NK-92 (cell line): ENCODE measurements around the gene ERMARD.

ENCODE experiments used
- DNase-seq: peaks from one replicate; lab custom pipeline; 2025; ENCODE audit not compliant: unreplicated experiment; lab: John Stamatoyannopoulos, UW

ERMARD gene

DNA sequence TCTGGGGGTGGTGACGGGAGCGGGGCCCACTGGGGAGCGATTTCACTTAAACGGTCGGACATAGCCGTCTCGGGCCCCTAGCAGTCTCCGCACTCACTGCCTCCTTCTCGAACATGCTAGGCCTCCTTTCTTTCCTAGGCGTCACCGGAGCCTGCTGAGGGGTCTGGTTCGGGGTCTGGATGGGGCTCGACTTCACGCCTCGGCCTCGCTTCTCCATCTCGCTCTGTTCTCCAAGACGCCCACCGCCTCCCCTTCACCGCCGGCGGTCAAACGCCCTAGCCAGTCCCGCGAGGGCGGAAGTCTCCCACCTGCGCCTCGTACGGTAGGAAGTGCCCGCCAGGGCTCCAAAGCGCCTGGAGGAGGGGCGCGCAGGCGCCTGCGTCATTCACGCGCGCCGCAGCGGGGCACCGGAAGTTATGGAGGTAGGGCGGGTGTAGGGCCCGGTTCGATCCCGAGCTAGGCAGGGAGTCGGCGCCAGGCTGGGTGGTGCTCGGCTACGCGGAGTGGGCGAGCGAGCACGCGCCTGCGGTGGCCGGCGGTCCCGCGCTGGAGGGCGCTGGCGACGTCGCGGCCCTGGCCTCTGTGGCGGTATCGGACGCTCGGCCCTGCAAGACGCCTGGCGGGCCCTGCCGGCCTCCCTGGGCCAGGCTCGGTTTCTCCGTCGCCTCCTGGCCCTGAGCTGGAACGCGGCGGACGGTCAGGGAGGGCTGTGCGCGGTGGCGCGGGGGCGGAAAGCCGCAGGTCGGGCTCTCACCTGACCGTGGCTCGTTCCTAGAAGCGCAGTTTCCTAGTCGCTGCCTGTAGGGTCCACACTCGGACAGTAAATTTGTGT, at the start of gene ERMARD, which contains the start of gene DYNLT2:
Gene ERMARD (plus strand): TSS at position 381 of the 832 bp plus-strand sequence. CDS start 36 bp downstream, at position 417.
Gene DYNLT2 (minus strand): TSS at position 331 of the 832 bp plus-strand sequence. CDS start 114 bp downstream, at position 217.
- peak; percentile 43 for DNase-seq

DNA sequence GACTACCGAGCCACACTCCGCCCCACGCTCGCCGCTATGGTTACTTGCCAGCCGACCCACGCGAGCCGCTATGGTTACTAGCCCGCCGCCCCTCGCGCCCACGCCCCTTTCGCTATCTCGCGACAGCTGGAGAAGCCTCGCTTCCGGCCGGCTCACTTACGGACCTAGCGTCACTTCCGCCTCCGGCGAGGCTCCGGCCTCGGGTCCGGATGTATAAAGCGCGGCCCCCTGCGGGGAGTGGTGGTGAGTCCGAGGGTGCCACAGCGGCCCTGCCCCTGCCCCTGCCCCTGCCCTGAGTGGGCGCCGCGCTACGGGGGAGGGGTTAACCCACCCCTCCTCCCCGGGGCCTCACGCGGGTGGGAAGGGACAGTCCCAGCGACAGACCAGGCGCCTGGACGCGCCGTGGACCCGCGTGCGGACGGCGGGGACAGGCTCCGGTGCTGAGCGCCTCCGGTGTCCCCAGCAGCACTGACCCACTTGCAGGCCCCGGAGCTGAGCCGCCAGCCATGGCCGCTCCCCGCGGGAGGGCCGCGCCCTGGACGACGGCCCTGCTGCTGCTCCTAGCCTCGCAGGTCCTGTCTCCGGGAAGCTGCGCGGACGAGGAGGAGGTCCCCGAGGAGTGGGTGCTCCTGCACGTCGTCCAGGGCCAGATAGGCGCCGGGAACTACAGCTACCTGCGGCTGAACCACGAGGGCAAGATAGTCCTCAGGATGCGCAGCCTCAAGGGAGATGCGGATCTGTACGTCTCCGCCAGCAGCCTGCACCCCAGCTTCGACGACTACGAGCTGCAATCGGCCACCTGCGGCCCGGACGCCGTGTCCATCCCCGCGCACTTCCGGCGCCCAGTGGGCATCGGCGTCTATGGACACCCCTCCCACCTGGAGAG, 49.2 kb upstream of the ERMARD start, which contains the start of the genes C6orf120 and WDR27:
Gene C6orf120 (plus strand): TSS at position 173 of the 886 bp plus-strand sequence. CDS start 334 bp downstream, at position 507.
Gene WDR27 (minus strand): TSS at position 76 of the 886 bp plus-strand sequence. CDS start 13,024 bp downstream, outside the sequence.
- DNase-seq: peak; percentile 71

DNA sequence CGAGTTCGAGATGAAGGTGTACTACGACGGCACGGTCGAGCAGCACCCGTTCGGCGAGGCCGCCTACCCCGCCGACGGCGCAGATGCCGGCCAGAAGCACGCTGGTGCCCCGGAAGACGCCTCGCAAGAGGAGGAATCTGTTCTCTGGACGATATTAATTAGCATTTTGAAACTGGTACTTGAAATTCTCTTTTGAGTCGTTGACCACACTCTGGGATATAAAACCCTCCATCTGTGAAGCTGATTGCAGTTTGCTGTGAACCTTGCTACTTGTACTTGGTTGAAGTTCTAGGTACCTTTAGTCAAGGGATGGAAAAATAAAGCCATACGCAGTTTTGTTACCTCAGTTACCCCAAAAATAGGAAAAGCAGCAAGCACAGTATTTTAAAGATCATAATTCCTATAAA, 48.6 kb upstream of the ERMARD start:
- no peak for DNase-seq

DNA sequence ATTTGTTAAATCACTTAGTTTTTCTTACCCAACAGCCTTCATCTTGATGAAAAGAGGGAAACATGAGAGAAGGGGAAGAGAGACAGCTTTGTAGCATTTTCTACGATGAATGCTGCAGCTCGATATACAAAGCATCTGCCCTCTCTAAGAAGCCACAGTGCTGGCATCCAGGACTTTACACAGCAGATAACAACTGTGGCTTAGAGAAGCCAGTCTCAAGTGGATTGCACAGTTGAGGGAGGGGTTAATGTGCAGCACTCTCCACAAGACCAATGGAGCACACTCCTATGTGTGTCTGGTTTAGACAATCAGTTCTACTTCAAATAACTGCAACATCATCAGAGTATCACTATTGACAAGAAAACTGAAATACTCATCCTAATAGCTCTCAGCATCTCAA, 43.6 kb upstream of the ERMARD start:
- DNase-seq: no peak

DNA sequence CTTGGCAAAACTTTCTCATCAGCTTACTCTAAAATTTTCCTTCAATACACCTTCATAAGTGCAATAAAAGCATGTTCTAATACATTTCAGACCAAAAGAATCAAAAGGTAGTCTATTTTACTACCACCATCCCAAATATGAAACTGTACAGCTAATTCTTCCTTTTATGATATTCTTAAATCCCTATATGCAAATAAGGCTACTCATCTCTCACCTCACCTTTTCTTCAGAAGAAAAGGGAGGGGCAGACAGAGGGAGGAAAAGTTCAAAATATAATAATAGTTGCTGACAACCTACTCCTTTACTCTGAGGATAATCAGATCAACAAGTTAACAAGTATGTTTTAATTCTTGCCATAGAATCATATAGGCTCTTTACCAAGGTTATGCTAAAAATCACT, 42.1 kb upstream of the ERMARD start:
- no peak for DNase-seq

DNA sequence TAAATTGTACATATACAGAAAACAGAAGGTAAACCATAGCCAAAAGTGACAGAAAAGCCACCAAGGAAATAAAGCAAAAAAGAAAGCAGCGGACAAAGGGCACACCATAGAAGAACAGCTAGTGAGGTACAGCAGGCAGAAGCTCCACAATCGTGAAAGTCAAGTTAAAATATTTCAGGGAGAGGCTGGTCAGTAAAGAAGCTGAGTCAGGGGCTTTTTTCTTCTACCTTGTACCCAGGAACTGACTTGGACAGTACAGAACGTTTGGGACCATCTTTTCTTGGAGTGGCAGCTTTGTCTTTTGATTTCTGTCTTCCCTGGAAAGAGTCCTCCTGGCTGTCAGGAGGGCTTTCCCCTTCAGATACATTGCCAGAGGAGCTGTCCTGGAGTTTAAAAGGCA, 41.4 kb upstream of the ERMARD start:
- DNase-seq: no peak

DNA sequence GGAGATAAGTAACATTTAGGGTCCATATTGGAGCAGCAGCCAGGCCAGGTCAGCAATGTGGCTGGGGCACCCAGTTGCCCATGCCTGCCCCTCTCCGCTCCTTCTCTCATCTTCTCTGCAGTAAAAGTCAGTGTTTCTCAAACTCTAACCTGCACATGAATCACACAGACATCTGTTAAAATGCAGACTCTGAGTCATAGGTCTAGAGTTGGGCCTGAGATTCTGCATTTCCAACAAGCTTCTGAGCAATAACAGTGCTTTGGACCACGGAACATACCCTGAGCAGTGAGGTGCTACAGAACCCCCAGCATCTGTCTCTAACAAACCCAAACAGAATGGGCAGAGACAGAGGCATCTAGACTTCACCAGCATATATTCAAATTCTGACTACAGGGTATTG, 37.2 kb upstream of the ERMARD start:
- no peak for DNase-seq

DNA sequence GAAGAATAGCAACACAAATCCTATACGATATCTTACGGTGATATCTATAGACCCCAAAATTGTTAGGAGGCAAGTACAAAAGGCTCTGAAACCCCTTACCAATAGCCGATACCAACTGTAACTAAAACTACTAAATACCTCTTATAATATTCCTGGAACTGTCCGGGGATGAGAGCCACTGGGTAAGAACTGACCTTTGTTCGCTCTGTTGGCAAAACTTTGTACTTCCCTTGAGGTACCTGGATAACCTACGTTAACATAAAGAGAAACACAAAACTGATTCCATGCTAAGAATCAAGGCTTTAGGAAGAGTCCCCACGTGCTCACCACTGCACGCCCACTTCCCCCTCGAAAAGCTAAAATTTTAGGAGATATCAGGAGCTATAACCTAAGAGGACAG, 36.8 kb upstream of the ERMARD start:
- DNase-seq: no peak

DNA sequence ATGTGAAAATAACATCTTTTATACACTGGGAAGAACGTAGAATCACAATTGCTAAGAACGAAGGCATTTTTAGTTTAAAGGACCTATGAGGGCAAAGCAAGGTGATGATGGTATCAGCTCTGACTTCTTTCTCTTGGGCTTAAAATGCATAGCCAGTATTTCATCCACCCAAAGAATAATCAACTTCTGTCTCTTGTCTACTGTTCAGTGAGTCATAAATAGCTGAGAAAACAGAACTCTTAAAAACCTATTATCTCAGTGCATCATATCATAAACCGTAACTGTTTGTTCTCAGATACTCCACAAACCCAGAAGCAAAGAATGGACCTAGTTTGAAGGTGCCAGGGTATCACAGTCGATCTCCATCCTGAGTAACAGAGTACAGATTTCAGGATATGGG, 32.3 kb upstream of the ERMARD start:
- no peak for DNase-seq

DNA sequence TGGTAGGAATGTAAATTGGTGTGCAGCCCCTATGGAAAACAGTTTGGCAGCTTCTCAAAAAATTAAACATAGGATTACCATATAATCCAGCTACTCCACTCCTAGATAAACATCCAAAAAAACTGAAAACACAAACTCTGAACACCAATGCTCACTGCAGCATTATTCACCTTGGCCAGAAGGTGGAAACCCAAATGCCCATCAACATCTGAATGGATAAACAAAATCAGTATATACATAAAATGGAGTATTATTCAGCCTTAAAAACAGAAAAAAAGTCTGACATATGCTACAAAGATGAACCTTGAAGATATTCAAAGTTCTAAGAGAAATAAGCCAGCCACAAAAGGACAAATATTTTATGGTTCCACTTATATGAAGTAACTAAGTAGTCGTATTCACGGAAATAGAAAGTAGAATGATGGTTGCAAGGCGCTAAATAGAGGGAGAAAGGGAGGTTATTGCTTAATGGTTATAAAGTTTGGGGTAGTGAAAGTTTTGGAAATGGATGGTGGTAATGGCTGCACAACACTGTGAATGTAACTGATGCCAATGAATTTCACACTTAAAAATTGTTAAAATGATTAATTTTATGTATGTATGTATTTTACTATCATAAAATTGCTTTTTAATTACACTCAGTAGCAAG, 31.1 kb upstream of the ERMARD start:
- DNase-seq: no peak

DNA sequence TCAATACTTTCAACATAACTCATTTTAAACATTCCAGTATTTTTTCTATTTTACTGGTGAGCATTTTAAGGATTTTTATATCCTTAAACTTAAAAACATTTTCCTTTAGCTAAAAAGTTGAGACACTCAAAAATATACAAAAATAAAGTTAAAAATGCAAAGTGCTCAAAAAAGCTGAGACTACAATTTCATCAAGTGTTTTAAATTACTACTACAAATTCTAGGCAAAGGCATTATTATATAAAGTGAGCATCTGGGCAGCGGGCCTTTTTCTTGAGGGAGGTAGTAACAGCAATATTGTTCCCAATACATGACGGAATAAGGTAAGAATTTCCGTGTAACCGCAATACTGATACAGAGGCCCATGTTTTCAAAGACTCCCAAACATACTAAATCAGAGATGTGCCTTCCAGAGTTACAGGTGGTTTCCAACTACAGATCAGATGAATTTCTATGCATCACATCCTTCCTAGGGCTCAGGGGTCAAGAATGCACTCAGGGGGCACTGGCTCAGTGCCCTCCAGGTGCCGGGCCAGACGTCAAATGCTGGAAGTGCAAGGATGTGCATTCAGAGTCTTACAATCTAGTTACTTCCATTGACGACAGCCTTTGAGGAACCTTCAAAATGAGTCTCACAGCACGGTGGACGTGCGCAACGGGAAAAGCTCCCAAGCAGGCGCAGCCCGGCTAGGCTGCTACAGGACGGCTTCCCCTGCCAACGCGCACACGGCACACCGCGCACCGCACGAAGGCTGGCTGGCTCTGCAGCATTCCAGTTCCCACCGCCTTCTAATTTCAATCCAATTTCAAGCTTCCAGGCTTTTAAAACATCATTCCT, 28.8 kb upstream of the ERMARD start:
- no peak for DNase-seq

DNA sequence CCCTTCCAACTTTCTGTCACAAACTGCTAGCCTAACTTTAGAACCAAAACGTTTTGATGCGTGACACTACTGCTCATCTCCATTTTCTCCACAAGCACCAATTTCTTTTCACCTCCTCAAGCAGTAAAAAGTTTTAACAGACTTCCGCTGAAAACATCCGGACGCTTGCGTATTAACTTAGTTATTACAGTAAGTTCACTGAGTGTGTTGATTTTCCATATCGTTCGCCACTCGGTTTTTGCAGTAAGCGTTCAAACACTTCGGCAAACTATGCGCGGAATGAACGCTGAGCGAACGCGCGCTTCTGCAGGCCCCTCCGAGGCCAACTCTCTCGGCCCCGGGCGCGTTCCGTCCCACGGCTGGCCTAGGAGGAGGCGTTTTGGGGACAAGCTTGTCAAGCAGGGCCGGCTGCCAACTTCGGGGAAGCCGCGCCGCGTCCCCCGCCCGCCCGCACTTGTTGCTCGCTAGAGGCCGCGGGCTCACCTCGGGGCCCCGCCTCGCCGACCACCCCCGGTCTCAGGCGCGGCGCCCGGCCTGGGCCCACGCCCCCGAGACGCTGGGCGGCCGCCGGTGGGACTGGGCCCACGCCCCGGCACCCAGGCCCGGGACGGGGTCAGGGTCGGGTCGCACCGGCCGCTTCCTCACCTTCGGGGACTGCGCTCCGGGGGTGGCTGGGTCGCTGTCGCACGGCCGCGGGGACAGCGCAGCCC, 28.1 kb upstream of the ERMARD start:
- no peak for DNase-seq

DNA sequence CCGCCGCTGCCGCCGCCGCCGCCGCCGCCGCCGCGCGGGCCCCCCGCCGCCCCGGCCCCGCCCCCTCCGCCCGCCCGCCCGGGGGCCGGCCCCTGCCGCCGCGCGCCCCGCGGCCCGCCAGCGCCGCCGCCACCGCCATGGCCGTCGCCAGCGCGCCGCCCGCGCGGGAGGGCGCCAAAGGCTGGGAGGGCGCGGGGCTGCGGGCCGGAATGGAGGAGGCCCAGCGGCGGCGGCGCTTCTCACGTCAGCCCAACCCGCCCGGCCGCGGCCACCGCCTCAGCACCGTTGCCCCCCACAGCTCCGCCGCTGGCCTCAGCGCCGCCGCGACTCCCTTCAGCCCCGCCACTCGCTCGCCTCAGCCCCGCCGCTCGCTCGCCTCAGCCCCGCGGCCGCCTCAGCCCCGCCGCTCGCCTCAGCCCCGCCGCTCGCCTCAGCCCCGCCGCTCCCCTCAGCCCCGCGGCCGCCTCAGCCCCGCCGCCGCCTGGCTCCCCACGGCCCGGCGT, 27.4 kb upstream of the ERMARD start:
- no peak for DNase-seq

DNA sequence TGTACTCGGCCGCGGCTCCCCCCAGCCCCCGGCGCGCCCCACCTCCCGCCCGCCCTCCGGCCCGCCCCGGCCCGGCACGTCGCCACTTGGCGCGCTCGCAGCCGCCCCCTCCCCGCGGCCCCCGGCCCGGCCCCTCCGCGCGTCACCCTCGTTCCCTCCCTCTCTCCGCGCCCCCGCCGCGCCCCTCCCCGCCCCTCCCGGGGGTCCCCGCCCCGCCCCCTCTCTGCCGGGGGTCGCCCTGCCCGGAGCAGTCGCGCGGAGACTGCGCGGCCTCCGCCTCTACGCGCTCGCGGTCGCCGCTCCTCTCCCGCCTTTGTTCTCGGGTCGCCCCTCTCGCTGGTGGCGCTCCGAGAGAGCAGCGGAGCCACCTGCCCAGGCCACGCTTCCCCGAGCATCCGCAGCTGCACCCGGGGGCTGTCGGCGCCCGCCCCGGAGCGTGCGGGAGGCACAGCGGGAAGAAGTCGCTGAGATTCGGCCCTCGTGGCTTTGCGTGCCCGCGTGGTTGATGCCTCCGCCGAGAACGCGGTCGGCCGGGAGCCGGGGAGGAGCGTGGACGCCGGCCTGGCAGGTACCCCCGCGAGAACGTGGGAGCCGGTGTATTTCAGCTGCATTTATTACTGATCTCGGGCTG, 26.8 kb upstream of the ERMARD start, which contains the start of gene PHF10:
Gene PHF10 (minus strand): TSS at position 7 of the 631 bp plus-strand sequence. CDS start 569 bp downstream, outside the sequence.
- no peak for DNase-seq

DNA sequence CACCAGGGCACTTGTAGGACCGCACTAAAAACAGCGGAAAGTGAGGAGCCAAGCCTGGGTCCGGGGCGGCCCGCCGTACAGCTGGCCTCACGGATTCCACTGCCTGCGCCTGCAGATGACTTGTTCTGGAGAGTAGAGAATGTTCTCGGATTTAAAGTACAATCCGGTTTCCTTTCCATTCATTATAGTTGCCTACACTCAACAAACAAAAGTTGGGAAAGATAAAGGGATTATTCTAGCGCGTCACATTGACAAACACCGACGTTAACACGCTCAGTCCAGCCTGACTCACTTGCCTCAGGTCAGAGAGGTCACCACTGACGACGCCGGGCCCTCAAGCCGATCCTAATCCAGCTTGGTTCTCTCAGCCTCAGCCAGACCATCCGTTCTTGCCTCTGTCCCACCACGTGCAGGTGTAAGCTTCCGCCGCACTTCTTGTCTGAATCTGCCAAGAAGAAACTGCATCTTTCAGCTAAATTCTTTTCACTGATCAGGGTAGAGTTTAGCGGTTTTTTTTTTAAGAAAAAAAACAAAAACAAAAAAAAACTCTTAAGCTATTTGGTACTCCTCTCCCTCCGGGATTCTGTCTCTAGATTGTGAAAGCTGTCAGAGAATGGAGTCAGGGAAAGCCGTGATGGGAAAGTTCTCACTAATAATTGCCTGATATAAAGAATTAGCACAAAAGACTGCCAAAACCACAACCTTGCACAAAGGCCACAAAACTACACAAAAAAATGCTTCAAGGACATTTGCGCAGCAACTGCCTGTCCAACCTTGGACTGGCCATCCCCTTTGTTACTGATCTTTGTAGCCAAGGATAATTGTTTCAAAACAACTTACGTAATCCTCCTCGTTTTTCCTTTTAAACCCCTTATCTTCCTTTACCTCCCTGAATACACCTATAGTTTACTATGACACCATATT, 26.0 kb upstream of the ERMARD start:
- DNase-seq: no peak

DNA sequence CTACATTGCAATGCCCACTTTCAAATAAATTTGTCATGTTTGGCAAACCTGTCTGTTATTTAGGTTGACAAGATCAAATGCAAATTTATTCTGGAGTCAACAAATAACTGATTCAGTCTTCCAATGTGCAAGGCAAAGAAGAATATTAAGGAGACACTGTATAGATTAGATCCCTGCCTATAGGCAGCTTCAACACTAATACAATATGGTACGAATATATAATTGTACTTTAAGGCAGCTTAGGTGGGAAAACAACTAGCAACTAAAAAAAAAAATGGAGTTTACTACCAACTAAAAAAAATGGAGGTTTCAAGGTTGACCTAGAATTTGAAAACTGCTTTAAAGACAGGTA, 25.4 kb upstream of the ERMARD start:
- no peak for DNase-seq

DNA sequence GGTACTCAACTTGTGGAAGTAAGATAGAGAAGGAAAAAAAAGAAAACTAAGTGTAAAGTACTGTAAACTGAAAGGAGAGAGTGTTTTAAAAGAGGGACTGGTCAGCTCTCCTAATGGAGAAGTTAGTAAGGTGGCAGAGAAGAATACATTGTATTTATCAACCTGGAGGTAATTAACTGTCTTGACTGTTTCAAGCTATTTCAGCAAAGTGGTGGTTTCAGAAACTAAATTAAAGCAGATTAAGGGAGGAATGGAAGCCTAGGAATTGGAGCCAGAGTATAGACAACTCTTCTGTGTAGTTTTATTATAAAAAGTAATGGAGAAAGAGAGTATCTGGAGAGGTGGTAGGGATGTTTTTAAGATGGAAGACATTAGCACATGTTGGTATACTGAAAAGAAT, 24.5 kb upstream of the ERMARD start:
- no peak for DNase-seq

DNA sequence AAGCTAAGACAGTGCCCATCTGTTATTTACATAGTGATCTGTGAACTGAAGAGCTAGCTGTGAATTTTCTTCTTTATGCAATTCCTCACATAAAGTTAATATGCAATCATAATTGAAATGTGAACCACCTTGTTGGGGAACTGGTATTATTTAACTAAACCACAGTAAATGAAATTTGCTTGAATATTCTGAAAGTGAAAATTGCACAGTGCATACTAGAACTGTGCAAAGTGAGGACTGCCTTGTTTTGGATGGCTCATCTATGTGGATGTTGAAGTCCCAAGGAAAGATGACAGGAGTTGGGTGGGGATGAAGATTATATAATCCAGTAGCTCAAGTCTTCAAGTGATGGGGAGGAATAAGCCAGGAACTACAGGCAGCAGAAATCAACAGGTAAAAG, 21.5 kb upstream of the ERMARD start:
- no peak for DNase-seq
